ENCODE data around the gene KEAP1.
"Not testable (repeated sequence)": the region's sequence is repeated elsewhere in the genome, so short reads cannot be mapped to it uniquely, and the experiment has no call there.

The KEAP1 gene

DNA sequence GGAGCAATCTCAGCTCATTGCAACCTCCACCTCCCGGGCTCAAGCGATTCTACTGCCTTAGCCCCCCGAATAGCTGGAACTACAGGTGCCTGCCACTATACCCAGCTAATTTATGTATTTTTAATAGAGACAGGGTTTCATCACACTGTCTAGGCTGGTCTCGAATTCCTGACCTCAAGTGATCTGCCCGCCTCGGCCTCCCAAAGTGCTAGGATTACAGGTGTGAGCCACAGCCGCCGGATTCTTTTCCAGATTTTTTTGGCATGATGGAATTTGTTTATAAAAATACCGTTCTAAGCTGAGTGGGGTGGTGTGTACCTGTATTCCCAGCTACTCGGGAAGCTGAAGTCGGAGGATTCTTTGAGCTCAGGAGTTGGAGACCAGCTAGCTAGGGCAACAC is 34.5 kb upstream of the KEAP1 start:
- FAIRE-seq (no peak), DNase-seq (ENCODE audit: insufficient read length, low spot score) (no peak)
- no peak for TF ChIP-seq CTCF (IDR thresholded peaks at IDR 0.05; ENCODE audit: insufficient read depth, missing control alignments)

- TF ChIP-seq CTCF (IDR thresholded peaks at IDR 0.05; ENCODE audit: insufficient read depth, missing control alignments), result no peak
- FAIRE-seq, result no peak
- DNase-seq (ENCODE audit: insufficient read length, low spot score), result peak; percentile 1
Observed at GRCh38 chr19:10535613-10536012, 32.5 kb upstream of the KEAP1 start.

- DNase-seq (ENCODE audit: insufficient read length, low spot score), result no peak
- no peak for FAIRE-seq
- TF ChIP-seq CTCF (IDR thresholded peaks at IDR 0.05; ENCODE audit: insufficient read depth, missing control alignments), result no peak
Observed at GRCh38 chr19:10533646-10534386, 30.7 kb upstream of the KEAP1 start.

- FAIRE-seq (no peak), DNase-seq (ENCODE audit: insufficient read length, low spot score) (no peak)
- TF ChIP-seq CTCF (IDR thresholded peaks at IDR 0.05; ENCODE audit: insufficient read depth, missing control alignments), result no peak
Observed at GRCh38 chr19:10532457-10532856, 29.3 kb upstream of the KEAP1 start.

DNA sequence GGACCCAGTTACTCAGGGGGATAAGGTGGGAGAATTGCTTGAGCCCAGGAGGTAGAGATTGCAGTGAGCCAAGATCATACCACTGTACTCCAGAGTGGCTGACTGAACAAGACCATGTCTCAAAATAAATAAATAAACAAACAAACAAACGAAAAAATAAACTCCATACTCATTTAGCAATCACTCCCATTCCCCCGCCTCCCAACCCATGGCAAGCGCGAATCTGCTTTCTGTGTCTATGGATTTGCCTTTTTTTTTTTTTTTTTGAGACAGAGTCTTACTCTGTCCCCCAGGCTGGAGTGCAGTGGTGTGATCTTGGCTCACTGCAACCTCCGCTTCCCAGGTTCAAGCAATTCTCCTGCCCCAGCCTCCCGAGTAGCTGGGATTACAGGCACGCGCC is 23.7 kb upstream of the KEAP1 start:
- not testable (repeated sequence) for DNase-seq (ENCODE audit: insufficient read length, low spot score); FAIRE-seq

DNA sequence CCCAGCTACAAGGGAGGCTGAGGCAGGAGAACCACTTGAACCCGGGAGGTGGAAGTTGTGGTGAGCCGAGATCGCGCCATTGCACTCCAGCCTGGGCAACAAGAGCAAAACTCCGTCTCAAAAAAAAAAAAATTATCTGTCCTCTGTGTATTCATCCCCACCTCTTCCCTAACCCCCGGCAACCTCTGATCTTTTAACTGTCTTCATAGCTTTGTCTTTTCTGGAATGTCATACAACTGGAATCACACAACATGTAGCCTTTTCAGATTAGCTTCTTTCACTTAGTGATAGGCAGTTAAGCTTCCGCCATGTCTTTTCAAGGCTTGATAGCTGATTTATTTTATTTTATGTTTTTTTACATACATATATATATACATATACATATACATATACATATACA is 22.5 kb upstream of the KEAP1 start:
- no peak for DNase-seq (ENCODE audit: insufficient read length, low spot score)
- no peak for FAIRE-seq
- TF ChIP-seq CTCF (IDR thresholded peaks at IDR 0.05; ENCODE audit: insufficient read depth, missing control alignments), result no peak

GRCh38 chr19:10523135-10523636 is 20.0 kb upstream of the KEAP1 start:
- no peak for TF ChIP-seq CTCF (IDR thresholded peaks at IDR 0.05; ENCODE audit: insufficient read depth, missing control alignments)
- DNase-seq (ENCODE audit: insufficient read length, low spot score) (no peak), FAIRE-seq (no peak)

All from D721Med (cell line).